CD4-positive, alpha-beta memory T cell (primary cell): ENCODE results near the gene AGA. TPM values are rescaled to one million over a fixed set of nuclear protein-coding genes. Genes with fewer than 3 reads are reported as not detected.

Experiments used
- CTCF ChIA-PET: fragments of 350-600 bp; sonication (Branson Sonifier 250); formaldehyde crosslinking; loops from one replicate; lab custom pipeline; 2021; ENCODE audit warnings: inconsistent platforms; ENCODE audit not compliant: partially characterized antibody; lab: Charles Lee
- POLR2A ChIA-PET: fragments of 350-600 bp; sonication (Branson Sonifier 250); formaldehyde crosslinking; loops from one replicate; lab custom pipeline; 2021; ENCODE audit not compliant: partially characterized antibody; lab: Charles Lee
- DNase-seq, 5 donors: peaks; one replicate each; pipeline versions ENCODE4 v3.0.0 to v3.0.0-alpha.2; 2020 to 2022; ENCODE audit warnings: mixed read lengths in 1 of 5
- H3K27ac ChIP-seq: one replicate; pipeline ENCODE4 v1.7.0; 2013; ENCODE audit warnings: low read depth, low read length
- H3K27me3 ChIP-seq: 2 replicates; pipeline ENCODE4 v1.7.0; 2013; ENCODE audit warnings: mild to moderate bottlenecking, low read length, moderate library complexity; ENCODE audit not compliant: insufficient read depth
- H3K36me3 ChIP-seq: 2 replicates; pipeline ENCODE4 v1.7.0; 2013; ENCODE audit warnings: mild to moderate bottlenecking, low read length, moderate library complexity; ENCODE audit not compliant: insufficient read depth
- H3K4me1 ChIP-seq: 2 replicates; pipeline ENCODE4 v1.7.0; 2013; ENCODE audit warnings: mild to moderate bottlenecking, low read length, moderate library complexity; ENCODE audit not compliant: insufficient read depth
- H3K4me3 ChIP-seq, 2 donors: one replicate each; pipeline ENCODE4 v1.7.0; 2013; ENCODE audit warnings: low read length in 2 of 2, mild to moderate bottlenecking in 1 of 2
- H3K9me3 ChIP-seq, 2 donors: one replicate each; pipeline ENCODE4 v1.7.0; 2013; ENCODE audit warnings: low read length in 2 of 2, control low read depth in 1 of 2; ENCODE audit not compliant: control insufficient read depth in 1 of 2
- H3K27ac Mint-ChIP-seq, 7 donors: one replicate each; pipeline ENCODE4 v1.8.0; 2020 to 2021; ENCODE audit warnings: mixed read lengths in 7 of 7, mild to moderate bottlenecking in 6 of 7, inconsistent platforms in 3 of 7, moderate library complexity in 3 of 7
- H3K27me3 Mint-ChIP-seq, 2 donors: one replicate each; pipeline ENCODE4 v1.8.0; 2020 to 2021; ENCODE audit warnings: mixed read lengths in 2 of 2
- H3K36me3 Mint-ChIP-seq, 2 donors: one replicate each; pipeline ENCODE4 v1.8.0; 2020 to 2021; ENCODE audit warnings: mixed read lengths in 2 of 2, inconsistent platforms in 1 of 2, mild to moderate bottlenecking in 1 of 2
- H3K4me1 Mint-ChIP-seq, 4 donors: one replicate each; pipeline ENCODE4 v1.8.0; 2020 to 2021; ENCODE audit warnings: mixed read lengths in 4 of 4, mild to moderate bottlenecking in 1 of 4
- H3K4me3 Mint-ChIP-seq, 8 donors: one replicate each; pipeline ENCODE4 v1.8.0; 2020 to 2021; ENCODE audit warnings: mixed read lengths in 8 of 8, mild to moderate bottlenecking in 7 of 8, moderate library complexity in 6 of 8, inconsistent platforms in 3 of 8
- H3K9me3 Mint-ChIP-seq, 8 donors: one replicate each; pipeline ENCODE4 v1.8.0; 2020 to 2021; ENCODE audit warnings: mixed read lengths in 8 of 8, mild to moderate bottlenecking in 5 of 8, inconsistent platforms in 3 of 8, moderate library complexity in 1 of 8
- intact Hi-C: fragments of 100-400 bp; cut with micrococcal nuclease; formaldehyde crosslinking; loops from one replicate; pipeline ENCODE4 v1.15.1; 2023
- polyA plus RNA-seq, 2 donors: library from polyadenylated mRNA; unstranded; fragments of 300-500 nt; fragmentation: Illumina TruSeq; gene quantifications; one replicate each; pipeline ENCODE4 v1.2.3, GENCODE V29; 2021
- total RNA-seq, 2 experiments: library from RNA; stranded (reverse); gene quantifications; one replicate each; pipeline ENCODE4 v1.2.3, GENCODE V29; 2021

Gene AGA
- total and polyA plus RNA-seq, 4 experiments from 2014 or later: 23.2 to 34.2 (median 29.7) TPM

GRCh38 chr4:177448850-177449249, 6.6 kb upstream of the AGA start:
- no peak overlapping the region for H3K27ac Mint-ChIP-seq
- no peak for DNase-seq
- H3K4me3 ChIP-seq: no peak overlapping the region
- no peak overlapping the region for H3K4me3 Mint-ChIP-seq
- no peaks in the 10 kb centered on the region for H3K36me3 ChIP-seq
- POLR2A ChIA-PET: no interaction called here
- CTCF ChIA-PET: no interaction called here
- intact Hi-C loops: loop anchor here (10.0 kb wide), 1 partner anchor 1254 kb away; the partner anchor contains the start of gene SPATA4
- H3K9me3 Mint-ChIP-seq: no peaks in the 10 kb centered on the region
- H3K4me1 ChIP-seq: no peaks in the 10 kb centered on the region
- H3K27me3 ChIP-seq: no peaks in the 10 kb centered on the region
- H3K27ac ChIP-seq: no peak overlapping the region
- H3K4me1 Mint-ChIP-seq: peaks cover 3 to 12% (median 8%) of the 10 kb centered on the region in 4 donors
- no peaks in the 10 kb centered on the region for H3K27me3 Mint-ChIP-seq
- no peaks in the 10 kb centered on the region for H3K9me3 ChIP-seq
- H3K36me3 Mint-ChIP-seq: peaks cover 0 to 3% of the 10 kb centered on the region in 2 donors

- Mint-ChIP-seq H3K4me3 (no peak overlapping the region), H3K9me3 (no peaks in the 10 kb centered on the region), H3K36me3 (peaks cover 0 to 3% of the 10 kb centered on the region in 2 donors), H3K4me1 (peaks cover 11 to 18% (median 12%) of the 10 kb centered on the region in 4 donors), H3K27me3 (no peaks in the 10 kb centered on the region), H3K27ac (no peak overlapping the region)
- Histone ChIP-seq H3K4me1 (peaks cover 6% of the 10 kb centered on the region), H3K4me3 (no peak overlapping the region), H3K9me3 (no peaks in the 10 kb centered on the region), H3K27me3 (no peaks in the 10 kb centered on the region), H3K36me3 (no peaks in the 10 kb centered on the region), H3K27ac (no peak overlapping the region)
- CTCF ChIA-PET: no interaction called here
- intact Hi-C loops: loop anchor here (10.0 kb wide), 1 partner anchor 1253 kb away; the partner anchor contains the start of gene SPATA4
- POLR2A ChIA-PET: no interaction called here
- no peak for DNase-seq
These were observed 5.3 kb upstream of the AGA start for GRCh38 chr4:177447417-177448004.

- no peaks in the 10 kb centered on the region for H3K27me3 ChIP-seq
- no peak for DNase-seq
- Mint-ChIP-seq H3K4me3 (no peak overlapping the region), H3K4me1 (peaks cover 14 to 20% (median 17%) of the 10 kb centered on the region in 4 donors), H3K36me3 (peaks cover 0 to 2% of the 10 kb centered on the region in 2 donors), H3K27me3 (no peaks in the 10 kb centered on the region), H3K9me3 (no peaks in the 10 kb centered on the region), H3K27ac (peak overlapping the region in 1 of 7 donors; percentile 31)
- ChIA-PET POLR2A (no interaction called here), CTCF (no interaction called here)
- H3K4me3 ChIP-seq: no peak overlapping the region
- intact Hi-C loops: loop anchor here (10.0 kb wide), 1 partner anchor 1252 kb away; the partner anchor contains the start of gene SPATA4
- no peaks in the 10 kb centered on the region for H3K9me3 ChIP-seq
- no peaks in the 10 kb centered on the region for H3K36me3 ChIP-seq
- H3K27ac ChIP-seq: no peak overlapping the region
- H3K4me1 ChIP-seq: peaks cover 7% of the 10 kb centered on the region
These were observed 4.3 kb upstream of the AGA start for GRCh38 chr4:177446586-177446985.

DNA sequence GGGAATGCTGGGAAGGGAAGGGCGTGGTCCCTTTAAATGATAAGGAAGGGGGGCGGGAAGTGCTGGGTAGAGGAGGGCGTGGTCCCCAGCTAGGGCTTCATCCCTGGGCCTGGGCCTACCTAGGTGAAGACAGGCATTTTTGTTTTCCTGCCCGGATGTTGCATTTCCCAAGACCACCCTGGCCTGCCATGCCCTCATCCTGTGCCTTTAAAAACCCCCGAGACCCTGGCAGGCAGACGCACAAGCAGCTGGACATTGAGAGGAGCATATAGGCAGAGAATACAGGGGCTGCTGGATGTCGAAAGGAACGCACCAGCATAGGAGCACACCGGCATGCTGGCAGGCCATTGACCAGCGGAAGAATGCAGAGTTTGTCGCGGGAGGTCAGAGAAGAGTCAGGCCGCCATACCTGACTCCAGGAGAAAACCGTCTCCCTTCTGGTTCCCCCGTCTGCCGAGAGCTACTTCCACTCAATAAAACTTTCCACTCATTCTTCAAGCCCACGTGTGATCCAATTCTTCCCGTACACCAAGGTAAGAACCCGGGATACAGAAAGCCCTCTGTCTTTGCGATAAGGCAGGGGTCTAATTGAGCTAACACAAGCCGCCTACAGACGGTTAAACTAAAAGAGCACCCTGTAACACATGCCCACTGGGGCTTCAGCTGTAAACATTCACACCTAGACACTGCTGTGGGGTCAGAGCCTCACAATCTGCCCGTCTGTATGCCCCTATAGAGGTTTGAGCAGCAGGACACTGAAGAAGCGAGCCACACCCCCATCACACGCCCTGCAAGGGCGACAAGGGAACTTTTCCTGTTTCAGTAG, 2.9 kb upstream of the AGA start:
- intact Hi-C loops: loop anchor here (5.0 to 10.0 kb wide), 3 partner anchors 43 to 1250 kb away; partner anchors contain the start of gene SPATA4
- H3K9me3 Mint-ChIP-seq: no peaks in the 10 kb centered on the region
- no peaks in the 10 kb centered on the region for H3K27me3 ChIP-seq
- H3K4me1 Mint-ChIP-seq: peaks cover 22 to 34% (median 31%) of the 10 kb centered on the region in 4 donors
- no peaks in the 10 kb centered on the region for H3K36me3 ChIP-seq
- peaks cover 1 to 11% of the 10 kb centered on the region in 2 donors for H3K36me3 Mint-ChIP-seq
- H3K27ac Mint-ChIP-seq: no peak overlapping the region
- ChIA-PET CTCF (no interaction called here), POLR2A (no interaction called here)
- no peak overlapping the region for H3K4me3 ChIP-seq
- no peaks in the 10 kb centered on the region for H3K9me3 ChIP-seq
- DNase-seq: no peak
- H3K27me3 Mint-ChIP-seq: no peaks in the 10 kb centered on the region
- peaks cover 21% of the 10 kb centered on the region for H3K4me1 ChIP-seq
- H3K4me3 Mint-ChIP-seq: peak overlapping the region in 4 of 8 donors; percentile 40 to 66 (median 54)
- H3K27ac ChIP-seq: no peak overlapping the region

GRCh38 chr4:177441061-177441802, 1.0 kb downstream of the AGA start:
- Mint-ChIP-seq H3K4me3 (peak overlapping the region; percentile 86 to 97 (median 91)), H3K9me3 (no peaks in the 10 kb centered on the region), H3K4me1 (peaks cover 20 to 31% (median 28%) of the 10 kb centered on the region in 4 donors), H3K36me3 (peaks cover 23 to 35% of the 10 kb centered on the region in 2 donors), H3K27me3 (no peaks in the 10 kb centered on the region), H3K27ac (peak overlapping the region; percentile 86 to 99 (median 94))
- peak in 4 of 5 donors; percentile 4 to 26 (median 14) for DNase-seq
- ChIA-PET CTCF (interaction anchor here (0.6 to 3.3 kb wide), 6 partner anchors 9 to 191 kb away, joined by 3 to 16 read pairs (median 4); no protein-coding TSS in a partner anchor), POLR2A (interaction anchor here (0.8 to 2.4 kb wide), 12 partner anchors 9 to 1245 kb away, joined by 3 to 27 read pairs (median 6); partner anchors contain the start of gene NEIL3)
- Histone ChIP-seq H3K4me1 (peaks cover 26% of the 10 kb centered on the region), H3K27ac (peak overlapping the region; percentile 81), H3K4me3 (peak overlapping the region; percentile 59 to 81), H3K36me3 (peaks cover 14% of the 10 kb centered on the region), H3K27me3 (no peaks in the 10 kb centered on the region), H3K9me3 (no peaks in the 10 kb centered on the region)
- intact Hi-C loops: loop anchor here (5.0 to 10.0 kb wide), 3 partner anchors 39 to 1246 kb away; partner anchors contain the start of gene SPATA4

DNA sequence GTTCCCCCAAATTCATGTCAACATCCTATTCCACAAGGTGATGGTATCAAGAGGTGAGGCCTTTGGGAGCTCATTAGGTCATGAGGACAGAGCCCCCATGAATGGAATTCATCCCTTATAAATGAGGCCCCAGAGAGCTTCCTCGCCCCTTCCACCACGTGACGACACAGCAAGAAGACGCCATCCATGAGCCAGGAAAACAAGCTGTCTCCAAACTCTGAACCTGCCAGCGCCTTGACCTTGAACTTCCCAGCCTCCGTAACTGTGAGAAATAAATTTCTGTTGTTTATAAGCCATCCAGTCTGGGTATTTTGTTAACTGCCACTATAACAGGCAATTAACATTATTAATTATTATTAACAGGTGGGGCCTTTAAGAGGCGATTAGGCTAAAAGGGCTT, 5.8 kb downstream of the AGA start:
- H3K9me3 Mint-ChIP-seq: no peaks in the 10 kb centered on the region
- H3K9me3 ChIP-seq: no peaks in the 10 kb centered on the region
- H3K27ac ChIP-seq: no peak overlapping the region
- H3K4me1 Mint-ChIP-seq: peaks cover 13 to 20% (median 15%) of the 10 kb centered on the region in 4 donors
- H3K4me1 ChIP-seq: peaks cover 18% of the 10 kb centered on the region
- POLR2A ChIA-PET: no interaction called here
- no peaks in the 10 kb centered on the region for H3K27me3 Mint-ChIP-seq
- no peaks in the 10 kb centered on the region for H3K27me3 ChIP-seq
- no peak overlapping the region for H3K4me3 Mint-ChIP-seq
- H3K27ac Mint-ChIP-seq: peak overlapping the region in 2 of 7 donors; percentile 10 to 51
- no peak for DNase-seq
- peaks cover 35% of the 10 kb centered on the region for H3K36me3 ChIP-seq
- H3K36me3 Mint-ChIP-seq: peaks cover 49 to 68% of the 10 kb centered on the region in 2 donors
- intact Hi-C loops: no loop called here
- CTCF ChIA-PET: no interaction called here
- no peak overlapping the region for H3K4me3 ChIP-seq
